Immature natural killer cell (primary cell): ENCODE measurements around the gene RAMP3. TPM values are rescaled to one million over a fixed set of nuclear protein-coding genes. Genes with fewer than 3 reads are reported as not detected.
A peak's percentile ranks its signal among the peaks of the same experiment; 100 is the strongest.
"Not testable (repeated sequence)": the region's sequence is repeated elsewhere in the genome, so short reads cannot be mapped to it uniquely, and the experiment has no call there.

Experiments used
- DNase-seq, 3 donors: peaks; one replicate each; pipeline ENCODE4 v3.0.0; 2022; ENCODE audit warnings: mixed read lengths in 1 of 3
- H3K27ac Mint-ChIP-seq, 6 donors: one replicate each; pipeline ENCODE4 v1.8.0; 2020; ENCODE audit warnings: mixed read lengths in 6 of 6, mild to moderate bottlenecking in 5 of 6, inconsistent platforms in 4 of 6, moderate library complexity in 3 of 6
- H3K27me3 Mint-ChIP-seq, 3 donors: one replicate each; pipeline ENCODE4 v1.8.0; 2020 to 2021; ENCODE audit warnings: low read depth in 3 of 3, mild to moderate bottlenecking in 3 of 3, mixed read lengths in 3 of 3, moderate library complexity in 3 of 3, inconsistent platforms in 1 of 3
- H3K36me3 Mint-ChIP-seq, 3 donors: one replicate each; pipeline ENCODE4 v1.8.0; 2020; ENCODE audit warnings: mixed read lengths in 3 of 3, inconsistent platforms in 2 of 3, mild to moderate bottlenecking in 2 of 3
- H3K4me1 Mint-ChIP-seq, 2 donors: one replicate each; pipeline ENCODE4 v1.8.0; 2020; ENCODE audit warnings: inconsistent platforms in 2 of 2, mild to moderate bottlenecking in 2 of 2, mixed read lengths in 2 of 2, moderate library complexity in 1 of 2
- H3K4me3 Mint-ChIP-seq, 5 donors: one replicate each; pipeline ENCODE4 v1.8.0; 2020; ENCODE audit warnings: mild to moderate bottlenecking in 5 of 5, mixed read lengths in 5 of 5, inconsistent platforms in 3 of 5, moderate library complexity in 3 of 5
- H3K9me3 Mint-ChIP-seq, 6 donors: one replicate each; pipeline ENCODE4 v1.8.0; 2020; ENCODE audit warnings: mild to moderate bottlenecking in 6 of 6, mixed read lengths in 6 of 6, inconsistent platforms in 4 of 6, moderate library complexity in 3 of 6
- polyA plus RNA-seq, 3 donors: library from polyadenylated mRNA; unstranded; fragments of 300-500 nt; fragmentation: Illumina TruSeq; gene quantifications; one replicate each; pipeline ENCODE4 v1.2.3, GENCODE V29; 2021

The RAMP3 gene, protein sequence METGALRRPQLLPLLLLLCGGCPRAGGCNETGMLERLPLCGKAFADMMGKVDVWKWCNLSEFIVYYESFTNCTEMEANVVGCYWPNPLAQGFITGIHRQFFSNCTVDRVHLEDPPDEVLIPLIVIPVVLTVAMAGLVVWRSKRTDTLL
- not detected for polyA plus RNA-seq

DNA sequence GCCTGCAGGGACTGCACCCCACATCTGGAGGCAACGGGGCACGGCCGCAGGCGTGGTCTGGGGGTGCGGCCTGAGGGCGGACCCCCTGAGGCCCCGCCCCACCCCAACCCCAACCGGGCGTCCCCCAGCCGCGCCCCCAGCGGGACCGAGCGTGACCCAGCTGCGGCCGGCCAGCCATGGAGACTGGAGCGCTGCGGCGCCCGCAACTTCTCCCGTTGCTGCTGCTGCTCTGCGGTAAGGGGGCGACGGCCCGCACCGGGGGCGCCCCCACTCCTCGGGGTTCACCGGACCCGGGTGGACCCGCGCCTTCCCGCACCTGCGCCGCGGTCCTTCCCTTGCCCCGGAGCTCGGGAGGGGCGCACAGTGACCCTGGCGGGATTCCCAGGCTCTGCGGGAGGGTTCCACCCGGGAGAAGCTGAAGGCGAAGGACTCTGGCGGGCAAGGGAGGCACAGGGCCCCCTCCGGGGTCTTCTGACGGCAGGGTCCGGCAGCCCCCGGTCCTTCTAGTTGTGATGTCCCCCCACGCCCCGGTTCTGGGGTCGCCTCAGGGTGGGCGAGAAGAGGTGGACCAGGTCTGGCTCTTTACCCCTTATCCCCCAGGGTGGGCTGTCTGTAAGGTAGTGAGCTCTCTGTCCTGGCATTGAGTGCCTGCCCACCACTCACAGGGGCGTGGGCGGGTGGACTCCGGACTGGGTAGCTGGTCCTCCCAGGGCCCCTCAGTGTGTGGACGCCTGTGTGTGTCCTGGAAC, at the start of gene RAMP3:
RAMP3 (plus strand) TSS at position 139 of the 749 bp plus-strand sequence; CDS start at position 177, 38 bp downstream.
- H3K4me3 Mint-ChIP-seq = peak within 1 kb of the TSS in 1 of 5 donors; percentile 22
- H3K9me3 Mint-ChIP-seq = no peaks in the 10 kb centered on the region
- DNase-seq = no peak
- H3K4me1 Mint-ChIP-seq = peaks cover 5 to 9% of the 10 kb centered on the region in 2 donors
- H3K27ac Mint-ChIP-seq = peak within 1 kb of the TSS in 1 of 6 donors; percentile 16
- H3K36me3 Mint-ChIP-seq = no peaks in the 10 kb centered on the region
- peaks cover 5 to 18% (median 9%) of the 10 kb centered on the region in 3 donors for H3K27me3 Mint-ChIP-seq

DNA sequence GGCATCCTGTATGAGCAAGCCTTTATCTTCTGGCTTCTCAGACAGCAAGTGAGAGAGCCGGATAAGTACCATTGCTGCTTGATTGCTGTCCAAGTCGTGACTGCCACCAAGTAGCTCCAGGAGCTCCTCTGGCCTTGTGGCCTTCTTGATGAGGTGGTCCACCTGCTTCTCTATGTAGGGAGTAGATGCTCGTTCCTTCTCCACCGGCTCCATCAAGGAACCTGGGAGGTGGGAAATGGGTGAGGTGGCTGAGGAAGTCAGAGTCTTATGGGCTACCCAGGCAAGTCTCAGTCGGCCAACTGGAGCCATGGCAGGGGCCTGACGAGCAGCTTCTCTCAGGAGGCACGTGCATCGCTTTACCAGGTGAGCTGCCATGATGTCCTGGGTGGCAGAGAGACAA, 48.7 kb upstream of the RAMP3 start:
- Mint-ChIP-seq H3K27me3 (peaks cover 8 to 22% (median 15%) of the 10 kb centered on the region in 3 donors), H3K4me3 (no peak overlapping the region), H3K9me3 (no peaks in the 10 kb centered on the region), H3K27ac (peak overlapping the region in 5 of 6 donors; percentile 20 to 79 (median 67)), H3K4me1 (peaks cover 50 to 56% of the 10 kb centered on the region in 2 donors), H3K36me3 (peaks cover 4 to 17% (median 5%) of the 10 kb centered on the region in 3 donors)
- no peak for DNase-seq

DNA sequence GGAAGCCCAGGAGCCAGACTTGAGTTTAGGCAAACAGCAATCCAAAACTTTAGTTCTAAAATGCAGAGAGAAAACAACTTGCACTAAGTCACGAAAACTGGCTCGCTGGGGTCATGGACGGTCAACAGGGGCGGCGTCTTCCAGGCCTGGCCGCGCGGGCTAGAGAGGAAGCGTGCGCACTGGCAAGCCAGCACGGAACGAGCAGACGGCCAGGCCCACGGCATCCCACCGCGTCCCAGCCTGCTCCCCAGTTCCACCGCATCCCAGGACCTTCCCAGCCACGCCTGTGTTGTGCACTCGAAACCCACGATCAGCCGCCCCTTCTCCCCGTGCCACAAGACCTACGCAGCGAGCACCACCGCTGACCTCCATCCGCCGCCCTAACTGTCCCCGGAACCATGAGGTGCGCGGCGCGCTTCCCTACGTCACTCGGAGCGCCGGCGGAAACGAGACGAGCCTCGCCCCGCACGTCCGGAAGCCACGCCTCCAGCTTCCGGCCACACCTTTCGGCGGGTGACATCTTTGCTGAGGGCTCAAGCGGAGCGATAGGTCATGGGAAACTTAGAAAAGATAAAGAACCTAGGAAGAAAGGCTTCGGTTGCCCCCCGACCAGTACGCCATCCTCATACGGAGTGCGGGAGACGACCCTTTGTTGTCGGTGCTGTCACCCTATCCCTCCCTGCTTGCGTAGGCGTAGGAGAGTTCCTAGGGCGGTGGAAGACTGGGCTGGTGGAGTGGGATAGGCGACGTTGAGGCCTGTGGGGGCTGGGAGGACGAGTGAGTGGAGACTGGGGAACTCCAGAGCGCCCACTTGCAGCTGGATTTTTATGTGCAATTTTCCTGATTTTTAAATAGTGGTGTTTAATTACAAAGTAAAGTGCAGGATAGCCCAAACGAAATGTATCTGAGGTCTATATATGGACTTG, 46.0 kb upstream of the RAMP3 start, which contains the start of gene TBRG4:
TBRG4 (minus strand) TSS at position 400 of the 926 bp plus-strand sequence. CDS start 2,460 bp downstream, outside the sequence.
- peaks cover 50 to 54% of the 10 kb centered on the region in 2 donors for H3K4me1 Mint-ChIP-seq
- no peaks in the 10 kb centered on the region for H3K9me3 Mint-ChIP-seq
- H3K4me3 Mint-ChIP-seq = peak within 1 kb of the TSS; percentile 92 to 97 (median 96)
- DNase-seq = peak; percentile 93 to 95 (median 94)
- peaks cover 4 to 12% (median 4%) of the 10 kb centered on the region in 3 donors for H3K36me3 Mint-ChIP-seq
- peak within 1 kb of the TSS; percentile 95 to 99 (median 99) for H3K27ac Mint-ChIP-seq
- H3K27me3 Mint-ChIP-seq = peaks cover 10 to 24% (median 19%) of the 10 kb centered on the region in 3 donors

DNA sequence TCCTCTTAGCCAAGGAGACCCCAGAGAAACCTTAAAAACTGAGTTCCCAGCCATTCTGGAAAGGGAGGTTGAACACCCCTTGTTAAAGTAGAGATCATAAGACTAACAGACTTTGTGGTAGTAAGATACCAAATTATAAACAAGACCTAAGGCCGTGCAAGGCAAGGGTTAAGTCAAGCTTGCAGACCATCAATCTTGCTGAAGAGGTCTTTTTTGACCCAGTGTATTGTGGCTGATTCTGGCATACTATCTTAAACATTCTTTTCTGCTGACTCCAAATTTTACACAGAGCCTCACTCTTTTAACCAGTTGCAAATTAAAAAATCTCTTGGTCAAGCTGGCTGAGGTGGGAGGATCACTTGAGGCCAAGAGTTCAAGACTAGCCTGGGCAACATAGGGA, 44.9 kb upstream of the RAMP3 start:
- H3K27ac Mint-ChIP-seq = peak overlapping the region; percentile 95 to 99 (median 99)
- H3K9me3 Mint-ChIP-seq = no peaks in the 10 kb centered on the region
- H3K27me3 Mint-ChIP-seq = peaks cover 10 to 24% (median 19%) of the 10 kb centered on the region in 3 donors
- peaks cover under 1 to 6% (median 4%) of the 10 kb centered on the region in 3 donors for H3K36me3 Mint-ChIP-seq
- peaks cover 42 to 49% of the 10 kb centered on the region in 2 donors for H3K4me1 Mint-ChIP-seq
- H3K4me3 Mint-ChIP-seq = peak overlapping the region; percentile 92 to 97 (median 96)
- no peak for DNase-seq

DNA sequence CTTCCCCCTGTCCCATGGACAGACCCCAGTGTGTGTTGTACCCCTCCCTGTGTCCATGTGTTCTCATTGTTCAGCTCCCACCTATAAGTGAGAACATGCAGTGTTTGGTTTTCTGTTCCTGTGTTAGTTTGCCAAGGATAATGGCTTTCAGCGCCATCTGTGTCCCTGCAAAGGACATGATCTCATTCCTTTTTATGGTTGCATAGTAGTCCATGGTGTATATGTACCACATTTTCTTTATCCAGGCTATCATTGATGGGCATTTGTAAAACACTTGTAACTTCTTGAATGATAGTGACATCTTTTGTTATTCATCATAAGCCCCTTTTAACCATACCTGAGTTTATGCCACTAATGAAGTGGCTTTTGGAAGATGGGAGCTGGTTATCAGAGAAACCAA, 43.3 kb upstream of the RAMP3 start:
- Mint-ChIP-seq H3K27ac (peak overlapping the region in 4 of 6 donors; percentile 4 to 88 (median 44)), H3K27me3 (peaks cover 8 to 25% (median 19%) of the 10 kb centered on the region in 3 donors), H3K4me1 (peaks cover 31 to 36% of the 10 kb centered on the region in 2 donors), H3K4me3 (peak overlapping the region in 1 of 5 donors; percentile 18)
- not testable (repeated sequence) for H3K36me3 Mint-ChIP-seq, H3K9me3 Mint-ChIP-seq, DNase-seq

DNA sequence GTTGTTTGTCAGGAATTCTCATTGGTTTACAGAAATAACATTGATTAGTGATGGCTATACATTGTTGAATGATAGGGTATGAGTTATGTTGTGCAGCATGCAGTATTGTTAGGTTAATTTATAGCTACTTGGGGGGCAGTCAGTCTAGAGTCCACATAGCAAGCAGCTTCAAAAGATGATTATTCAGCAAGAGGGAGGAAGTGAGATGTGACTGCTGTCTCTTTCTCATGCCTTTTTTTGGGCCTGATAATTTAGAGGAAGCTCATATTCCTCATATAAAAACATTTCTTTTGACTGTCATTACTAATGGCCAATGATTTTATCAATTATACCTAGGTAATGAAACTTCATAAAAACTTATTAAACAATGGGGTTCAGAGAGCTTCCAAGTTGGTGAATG, 42.7 kb upstream of the RAMP3 start:
- H3K36me3 Mint-ChIP-seq = no peaks in the 10 kb centered on the region
- no peak for DNase-seq
- H3K9me3 Mint-ChIP-seq = no peaks in the 10 kb centered on the region
- peaks cover 33% of the 10 kb centered on the region in 2 donors for H3K4me1 Mint-ChIP-seq
- peak overlapping the region in 1 of 6 donors; percentile 57 for H3K27ac Mint-ChIP-seq
- H3K4me3 Mint-ChIP-seq = no peak overlapping the region
- H3K27me3 Mint-ChIP-seq = peaks cover 8 to 25% (median 19%) of the 10 kb centered on the region in 3 donors

DNA sequence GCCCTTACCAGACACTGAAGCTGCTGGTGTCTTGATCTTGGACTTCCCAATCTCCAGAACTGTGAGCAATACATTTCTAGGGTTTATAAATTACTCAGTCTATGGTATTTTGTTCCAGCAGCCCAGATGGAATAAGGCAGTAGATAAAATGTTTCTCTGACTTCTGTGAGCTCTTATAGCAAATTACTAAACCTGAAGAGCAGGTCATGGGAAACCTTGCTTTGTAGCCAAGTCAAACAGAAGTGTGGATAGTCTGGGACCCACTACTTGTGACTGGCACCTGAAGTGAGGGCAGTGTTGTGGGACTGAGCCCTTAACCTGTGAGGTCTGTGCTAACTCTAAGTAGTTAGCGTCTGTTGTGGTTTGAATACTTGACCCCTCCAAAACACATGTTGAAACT, 41.5 kb upstream of the RAMP3 start:
- Mint-ChIP-seq H3K36me3 (no peaks in the 10 kb centered on the region), H3K4me3 (no peak overlapping the region), H3K4me1 (peaks cover 24 to 27% of the 10 kb centered on the region in 2 donors), H3K27ac (no peak overlapping the region), H3K27me3 (peaks cover 8 to 20% (median 12%) of the 10 kb centered on the region in 3 donors), H3K9me3 (no peaks in the 10 kb centered on the region)
- no peak for DNase-seq

DNA sequence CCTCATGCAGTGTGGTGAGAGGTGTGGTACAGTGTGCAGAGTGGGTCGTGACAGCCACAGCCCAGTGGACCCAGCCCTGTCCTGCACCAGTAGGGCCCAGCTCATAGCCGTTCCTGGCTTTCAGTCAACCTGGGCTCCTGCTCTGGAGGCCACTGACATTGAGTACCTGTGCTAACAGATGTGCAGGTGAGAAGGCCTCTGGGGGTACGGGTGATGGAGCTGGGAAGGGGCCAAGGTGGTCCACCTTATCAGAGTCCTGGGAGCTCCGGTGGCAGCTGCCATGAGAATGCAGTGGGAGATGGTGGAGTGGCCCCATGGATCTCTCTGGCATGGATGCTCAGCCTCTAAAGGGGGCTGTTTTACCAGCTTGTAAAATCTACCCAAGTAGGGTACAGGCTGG, 40.0 kb upstream of the RAMP3 start:
- H3K9me3 Mint-ChIP-seq = no peaks in the 10 kb centered on the region
- DNase-seq = no peak
- no peak overlapping the region for H3K4me3 Mint-ChIP-seq
- peak overlapping the region in 2 of 6 donors; percentile 26 to 49 for H3K27ac Mint-ChIP-seq
- H3K36me3 Mint-ChIP-seq = no peaks in the 10 kb centered on the region
- peaks cover 1 to 7% (median 4%) of the 10 kb centered on the region in 3 donors for H3K27me3 Mint-ChIP-seq
- H3K4me1 Mint-ChIP-seq = peaks cover 24 to 29% of the 10 kb centered on the region in 2 donors

DNA sequence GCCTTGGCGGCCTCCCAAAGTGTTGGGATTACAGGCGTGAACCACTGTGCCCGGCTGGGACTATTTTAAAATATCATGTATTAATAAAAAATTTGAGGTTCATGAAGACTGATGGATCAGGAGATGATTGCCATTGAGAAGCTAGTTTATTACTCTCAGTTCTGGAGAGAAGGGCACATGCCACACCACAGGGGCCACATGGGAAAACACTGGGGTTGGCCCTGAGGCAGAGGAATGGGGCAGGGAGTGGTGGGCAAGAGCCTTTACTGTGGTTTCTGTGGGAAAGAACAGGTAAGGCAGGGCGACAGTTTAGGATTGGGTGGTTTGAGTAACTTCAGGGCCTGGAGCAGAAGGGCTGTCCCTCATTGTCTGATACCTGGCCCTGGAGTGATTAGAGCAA, 39.3 kb upstream of the RAMP3 start:
- DNase-seq = no peak
- H3K27me3 Mint-ChIP-seq = peaks cover 1 to 4% (median 3%) of the 10 kb centered on the region in 3 donors
- no peak overlapping the region for H3K4me3 Mint-ChIP-seq
- H3K4me1 Mint-ChIP-seq = peaks cover 24 to 30% of the 10 kb centered on the region in 2 donors
- no peaks in the 10 kb centered on the region for H3K36me3 Mint-ChIP-seq
- peak overlapping the region in 1 of 6 donors; percentile 59 for H3K27ac Mint-ChIP-seq
- no peaks in the 10 kb centered on the region for H3K9me3 Mint-ChIP-seq

DNA sequence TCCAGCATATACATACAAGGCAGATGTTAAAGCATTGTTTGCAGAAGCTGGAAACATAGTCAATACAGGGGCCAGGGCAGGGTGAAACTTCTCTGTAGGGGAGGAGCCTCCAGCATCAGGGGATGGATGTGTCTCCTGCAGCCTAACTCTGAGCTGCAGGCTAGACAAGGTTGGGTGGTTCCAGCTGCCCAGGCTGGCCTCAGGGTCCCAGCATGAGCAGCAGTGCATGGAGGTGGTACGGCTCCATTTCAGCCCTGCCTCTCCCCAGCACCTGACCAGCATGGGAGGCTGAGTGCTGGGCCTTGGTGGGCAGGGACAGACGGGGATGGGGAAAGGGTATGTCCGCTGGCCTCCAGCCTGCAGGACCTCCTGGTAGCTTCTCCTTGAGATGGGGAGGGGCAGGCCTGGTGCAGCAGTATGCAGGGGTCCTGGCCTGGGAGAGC, 38.7 kb upstream of the RAMP3 start:
- peaks cover 30 to 36% of the 10 kb centered on the region in 2 donors for H3K4me1 Mint-ChIP-seq
- DNase-seq = no peak
- H3K36me3 Mint-ChIP-seq = no peaks in the 10 kb centered on the region
- peak overlapping the region in 3 of 6 donors; percentile 7 to 59 (median 47) for H3K27ac Mint-ChIP-seq
- no peak overlapping the region for H3K4me3 Mint-ChIP-seq
- no peaks in the 10 kb centered on the region for H3K9me3 Mint-ChIP-seq
- H3K27me3 Mint-ChIP-seq = peaks cover 1 to 4% (median 3%) of the 10 kb centered on the region in 3 donors

DNA sequence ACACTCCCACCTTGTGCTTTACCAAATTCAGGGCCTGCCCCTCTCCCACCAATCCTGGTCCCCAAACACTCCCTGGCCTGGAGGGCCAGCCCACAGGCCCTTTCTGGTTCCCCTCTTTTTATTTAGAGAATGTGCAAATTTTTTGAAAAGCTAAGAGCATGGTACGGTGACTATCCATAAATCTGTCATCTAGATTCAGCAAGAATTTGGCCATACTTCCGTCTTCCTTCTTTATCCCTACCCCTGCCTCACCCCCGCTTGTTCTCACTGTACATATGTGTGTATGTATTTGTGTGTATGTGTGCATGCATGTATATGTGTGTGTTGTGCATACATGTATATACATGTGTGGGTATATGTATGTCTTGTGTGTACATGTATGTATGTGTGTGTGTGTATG, 38.0 kb upstream of the RAMP3 start:
- H3K27me3 Mint-ChIP-seq = peaks cover 0 to 1% (median under 1%) of the 10 kb centered on the region in 3 donors
- peak overlapping the region in 2 of 6 donors; percentile 17 to 21 for H3K27ac Mint-ChIP-seq
- no peak for DNase-seq
- no peak overlapping the region for H3K4me3 Mint-ChIP-seq
- no peaks in the 10 kb centered on the region for H3K9me3 Mint-ChIP-seq
- no peaks in the 10 kb centered on the region for H3K36me3 Mint-ChIP-seq
- peaks cover 32 to 40% of the 10 kb centered on the region in 2 donors for H3K4me1 Mint-ChIP-seq

DNA sequence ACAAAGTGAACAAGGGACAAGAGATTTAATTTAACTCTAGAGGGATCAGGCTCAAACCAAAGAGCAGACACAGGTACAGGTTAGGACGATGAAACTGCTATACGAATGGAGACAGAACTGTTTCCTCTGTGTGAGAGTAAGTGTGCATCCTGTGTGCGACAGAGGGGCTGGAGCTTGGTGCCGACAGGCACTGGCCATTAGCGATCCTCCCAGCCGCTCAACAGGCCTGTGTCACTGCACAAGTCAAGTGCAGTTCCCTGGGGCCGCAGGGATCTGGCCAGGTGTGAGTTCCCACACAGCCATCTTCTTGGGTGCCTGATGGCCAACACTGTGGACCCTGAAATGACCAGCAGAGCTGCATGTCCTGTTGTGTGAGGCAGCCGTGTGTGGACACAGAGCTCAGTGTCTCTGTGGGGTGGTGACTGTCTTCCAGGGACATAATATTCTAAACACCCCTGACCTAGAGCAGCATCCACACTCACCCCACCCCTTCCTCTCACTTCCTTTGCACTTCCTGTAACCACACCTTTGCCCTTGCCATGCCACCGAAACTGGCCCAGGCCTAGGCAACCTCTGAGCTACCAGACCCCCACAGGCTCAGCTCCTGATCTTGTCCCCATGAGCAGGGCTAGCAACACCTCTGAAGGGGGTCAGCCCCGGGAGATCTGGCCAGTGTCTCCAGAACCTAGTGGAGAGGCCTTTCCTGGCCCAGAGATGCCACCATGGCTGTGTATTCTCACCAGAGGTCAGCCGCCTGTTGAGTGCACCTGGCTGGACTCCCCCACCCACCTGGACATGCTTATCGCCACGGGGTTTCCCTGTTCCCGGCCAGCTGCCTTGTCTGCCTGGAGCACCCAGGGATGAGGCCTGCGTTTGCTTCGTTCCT, 34.4 kb upstream of the RAMP3 start:
- Mint-ChIP-seq H3K4me1 (peaks cover 32 to 41% of the 10 kb centered on the region in 2 donors), H3K4me3 (peak overlapping the region; percentile 72 to 88 (median 78)), H3K27me3 (peaks cover 0 to 1% (median 0%) of the 10 kb centered on the region in 3 donors), H3K36me3 (no peaks in the 10 kb centered on the region), H3K9me3 (no peaks in the 10 kb centered on the region), H3K27ac (peak overlapping the region; percentile 93 to 98 (median 96))
- DNase-seq = peak; percentile 49 to 58 (median 54)
